Smooth muscle cell (in vitro differentiated cells): ENCODE data around the gene ATF7IP. TPM values are rescaled to one million over a fixed set of nuclear protein-coding genes. Genes with fewer than 3 reads are reported as not detected.

Experiments
- DNase-seq: peaks from one replicate; lab custom pipeline; 2025; ENCODE audit not compliant: unreplicated experiment; lab: John Stamatoyannopoulos, UW
- H2AFZ ChIP-seq: fragments of 200-600 bp; sonication (generic); 2 replicates; pipeline ENCODE4 v1.6.0; 2016; ENCODE audit warnings: antibody characterized with exemption, low read depth, mild to moderate bottlenecking
- H3F3A ChIP-seq: fragments of 200-600 bp; sonication (generic); 2 replicates; pipeline ENCODE4 v1.6.0; 2017; ENCODE audit warnings: antibody characterized with exemption, low read depth
- H3K27ac ChIP-seq: fragments of 200-600 bp; sonication (generic); 2 replicates; pipeline ENCODE4 v1.5.1; 2016; ENCODE audit warnings: low read depth, mild to moderate bottlenecking
- H3K27me3 ChIP-seq: fragments of 200-600 bp; sonication (generic); 2 replicates; pipeline ENCODE4 v1.6.1; 2016; ENCODE audit warnings: low read depth, mild to moderate bottlenecking
- H3K36me3 ChIP-seq: fragments of 200-600 bp; sonication (generic); 2 replicates; pipeline ENCODE4 v1.5.1; 2016; ENCODE audit warnings: low read depth
- H3K4me1 ChIP-seq: fragments of 200-600 bp; sonication (generic); 2 replicates; pipeline ENCODE4 v1.5.1; 2016; ENCODE audit warnings: low read depth
- H3K4me2 ChIP-seq: fragments of 200-600 bp; sonication (generic); 2 replicates; pipeline ENCODE4 v1.6.0; 2016; ENCODE audit warnings: mild to moderate bottlenecking
- H3K4me3 ChIP-seq: fragments of 200-600 bp; sonication (generic); 2 replicates; pipeline ENCODE4 v1.5.1; 2016; ENCODE audit warnings: mild to moderate bottlenecking
- H3K79me2 ChIP-seq: fragments of 200-600 bp; sonication (generic); 2 replicates; pipeline ENCODE4 v1.6.0; 2016; ENCODE audit warnings: low read depth, mild to moderate bottlenecking
- H3K9ac ChIP-seq: fragments of 200-600 bp; sonication (generic); 2 replicates; pipeline ENCODE4 v1.6.0; 2016; ENCODE audit warnings: low read depth
- H3K9me3 ChIP-seq: fragments of 200-600 bp; sonication (generic); replicated peaks from 2 replicates; pipeline ENCODE4 v1.5.1; 2016; ENCODE audit warnings: low read depth
- H4K20me1 ChIP-seq: fragments of 200-600 bp; sonication (generic); 2 replicates; pipeline ENCODE4 v1.6.0; 2016; ENCODE audit warnings: low read depth
- WGBS: methylation state at CpG from one replicate; pipeline ENCODE4 v1.1.7; 2016; ENCODE audit warnings: low lambda C conversion rate; 5-methylcytosine and 5-hydroxymethylcytosine counted together
- polyA plus RNA-seq: library from polyadenylated mRNA; unstranded; fragments of >200 nt; fragmentation: Nextera tagmentation; extraction: Ambion mirVana; gene quantifications from 2 replicates; pipeline ENCODE4 v1.2.1, GENCODE V29; 2016
- total RNA-seq: library from RNA; depleted of rRNA; stranded (reverse); fragments of >200 nt; gene quantifications from 2 replicates; pipeline ENCODE4 v1.2.3, GENCODE V29; 2014
- TF ChIP-seq, protein P1 (sequence below): fragments of 200-600 bp; sonication (generic); IDR thresholded peaks from 2 replicates; pipeline ENCODE4 v1.5.1; 2017; ENCODE audit warnings: borderline replicate concordance, mild to moderate bottlenecking, antibody characterized with exemption; ENCODE audit not compliant: insufficient read depth, poor library complexity, severe bottlenecking

The ATF7IP gene
- total and polyA plus RNA-seq, 2 experiments from 2014 or later: 27.5 to 66.8 TPM

DNA sequence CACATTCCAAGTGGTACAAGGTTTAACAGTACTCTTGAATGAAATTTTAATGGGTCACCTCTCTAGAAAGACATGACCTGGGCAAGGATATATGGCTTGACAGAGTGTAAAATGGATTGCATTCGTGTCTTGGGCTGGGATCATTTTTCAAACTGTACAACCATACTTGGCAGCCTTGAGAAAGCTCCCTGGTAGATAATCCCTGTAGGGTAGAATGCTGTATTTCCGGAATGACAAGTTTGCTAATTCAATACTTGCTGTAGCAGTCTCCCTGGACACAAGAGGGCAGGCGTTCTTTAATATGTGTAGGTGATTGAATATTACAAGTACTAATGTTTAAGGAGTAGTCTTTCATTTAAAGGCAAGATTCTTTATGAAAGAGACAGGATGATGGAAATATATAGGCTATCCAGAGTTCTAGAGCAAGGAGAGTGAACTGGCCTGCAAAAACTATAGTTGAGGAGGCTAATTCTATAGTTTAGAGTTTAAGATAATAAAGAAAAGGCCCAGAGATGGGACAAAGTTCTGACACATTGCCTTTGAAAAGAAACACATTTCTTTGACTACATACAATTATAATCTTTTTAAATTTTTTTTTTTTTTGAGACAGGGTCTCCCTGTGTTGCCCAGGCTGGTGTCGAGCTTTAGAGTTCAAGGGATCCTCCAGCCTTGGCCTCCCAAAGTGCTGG is 148.8 kb downstream of the ATF7IP start:
- 49% methylated on average over 4 of the region's 4 CpGs for WGBS

DNA sequence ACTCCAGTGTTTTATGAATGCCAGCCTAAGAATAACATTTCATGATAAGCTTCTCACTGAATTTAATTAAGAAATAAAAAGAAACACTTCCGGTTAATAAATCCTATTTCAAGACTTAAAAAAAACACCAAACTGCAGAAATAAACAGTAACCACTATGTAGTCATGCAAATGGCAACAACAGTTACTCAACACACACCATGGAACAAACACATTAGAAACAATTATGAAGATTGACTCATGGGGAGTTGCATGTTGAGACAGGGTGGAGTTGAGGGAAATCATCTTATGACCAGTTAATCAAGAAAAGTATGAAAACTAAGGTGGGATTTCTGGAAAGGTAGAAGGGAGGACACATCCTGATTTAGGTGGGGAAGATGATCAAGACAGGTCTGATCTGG is 149.5 kb downstream of the ATF7IP start:
- WGBS: 84% methylated on average over 1 of the region's 1 CpG
- no peak overlapping the region for H3K4me3 ChIP-seq

More for the DNA sequence above, 148.8 kb downstream of the ATF7IP start:
- H3K27me3 ChIP-seq: no peaks in the 10 kb centered on the region
- no peak for DNase-seq
- TF ChIP-seq, protein P1, sequence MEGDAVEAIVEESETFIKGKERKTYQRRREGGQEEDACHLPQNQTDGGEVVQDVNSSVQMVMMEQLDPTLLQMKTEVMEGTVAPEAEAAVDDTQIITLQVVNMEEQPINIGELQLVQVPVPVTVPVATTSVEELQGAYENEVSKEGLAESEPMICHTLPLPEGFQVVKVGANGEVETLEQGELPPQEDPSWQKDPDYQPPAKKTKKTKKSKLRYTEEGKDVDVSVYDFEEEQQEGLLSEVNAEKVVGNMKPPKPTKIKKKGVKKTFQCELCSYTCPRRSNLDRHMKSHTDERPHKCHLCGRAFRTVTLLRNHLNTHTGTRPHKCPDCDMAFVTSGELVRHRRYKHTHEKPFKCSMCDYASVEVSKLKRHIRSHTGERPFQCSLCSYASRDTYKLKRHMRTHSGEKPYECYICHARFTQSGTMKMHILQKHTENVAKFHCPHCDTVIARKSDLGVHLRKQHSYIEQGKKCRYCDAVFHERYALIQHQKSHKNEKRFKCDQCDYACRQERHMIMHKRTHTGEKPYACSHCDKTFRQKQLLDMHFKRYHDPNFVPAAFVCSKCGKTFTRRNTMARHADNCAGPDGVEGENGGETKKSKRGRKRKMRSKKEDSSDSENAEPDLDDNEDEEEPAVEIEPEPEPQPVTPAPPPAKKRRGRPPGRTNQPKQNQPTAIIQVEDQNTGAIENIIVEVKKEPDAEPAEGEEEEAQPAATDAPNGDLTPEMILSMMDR: peak; percentile 39
- H4K20me1 ChIP-seq: no peaks in the 10 kb centered on the region
- H3K79me2 ChIP-seq: no peaks in the 10 kb centered on the region
- no peaks in the 10 kb centered on the region for H3K9me3 ChIP-seq
- H3F3A ChIP-seq: no peaks in the 10 kb centered on the region
- peak overlapping the region; percentile 77 for H3K27ac ChIP-seq
- H2AFZ ChIP-seq: no peak overlapping the region
- no peak overlapping the region for H3K4me3 ChIP-seq
- no peaks in the 10 kb centered on the region for H3K4me1 ChIP-seq
- no peak overlapping the region for H3K4me2 ChIP-seq
- no peaks in the 10 kb centered on the region for H3K36me3 ChIP-seq
- peak overlapping the region; percentile 47 for H3K9ac ChIP-seq

DNA sequence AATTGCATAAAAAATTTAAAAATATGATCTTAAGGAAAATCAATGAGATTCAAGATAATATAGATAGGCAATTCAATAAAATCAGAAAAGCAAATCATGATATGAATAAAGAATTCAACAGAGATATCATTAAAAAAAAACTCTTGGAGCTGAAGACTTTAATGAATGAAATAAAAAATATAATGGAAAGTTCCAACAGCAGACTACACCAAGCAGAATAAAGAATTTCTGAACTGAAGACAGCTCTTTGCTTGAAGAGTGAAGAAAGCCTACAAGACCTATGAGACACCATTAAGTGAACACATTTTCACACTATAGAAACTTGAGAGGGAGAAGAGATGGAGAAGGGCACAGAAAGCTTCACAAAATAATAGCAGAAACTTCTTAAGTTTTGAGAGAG is 156.3 kb downstream of the ATF7IP start:
- no peaks in the 10 kb centered on the region for H4K20me1 ChIP-seq
- no peak overlapping the region for H2AFZ ChIP-seq
- no peaks in the 10 kb centered on the region for H3K4me1 ChIP-seq
- peaks cover 24% of the 10 kb centered on the region for H3K9me3 ChIP-seq
- no peaks in the 10 kb centered on the region for H3K27me3 ChIP-seq
- DNase-seq: no peak
- no peak overlapping the region for H3K9ac ChIP-seq
- peaks cover 6% of the 10 kb centered on the region for H3K36me3 ChIP-seq
- no peak overlapping the region for H3K4me2 ChIP-seq
- TF ChIP-seq, protein P1: no peak
- no peaks in the 10 kb centered on the region for H3K79me2 ChIP-seq
- H3K27ac ChIP-seq: no peak overlapping the region
- H3F3A ChIP-seq: no peaks in the 10 kb centered on the region
- H3K4me3 ChIP-seq: no peak overlapping the region

More for the DNA sequence above, 149.5 kb downstream of the ATF7IP start:
- Histone ChIP-seq H3K27ac (peak overlapping the region; percentile 77), H3K79me2 (no peaks in the 10 kb centered on the region), H3K36me3 (no peaks in the 10 kb centered on the region), H2AFZ (no peak overlapping the region), H3K27me3 (no peaks in the 10 kb centered on the region), H3K9ac (peak overlapping the region; percentile 47), H3K4me1 (no peaks in the 10 kb centered on the region), H3F3A (no peaks in the 10 kb centered on the region), H3K4me2 (no peak overlapping the region), H4K20me1 (no peaks in the 10 kb centered on the region), H3K9me3 (no peaks in the 10 kb centered on the region)
- DNase-seq: no peak
- TF ChIP-seq, protein P1: no peak

DNA sequence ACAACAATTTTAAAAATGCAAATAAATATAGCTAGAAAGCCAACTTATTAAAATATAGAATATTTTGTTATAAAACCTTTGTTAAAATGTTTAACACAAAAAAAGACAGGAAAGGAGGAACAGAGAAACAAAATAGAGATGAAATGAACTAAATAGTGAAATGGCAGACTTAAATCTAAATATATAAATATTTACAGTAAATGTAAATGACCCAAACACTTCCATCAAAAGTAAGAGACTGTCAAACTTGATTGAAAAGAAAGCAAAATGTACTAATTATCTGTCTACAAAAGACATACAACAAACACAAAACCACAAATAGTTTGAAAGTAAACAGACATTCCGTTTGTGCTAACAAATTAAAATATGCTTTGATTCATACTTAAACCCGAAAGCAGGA is 160.5 kb downstream of the ATF7IP start:
- 98% methylated on average over 2 of the region's 2 CpGs for WGBS

More for the DNA sequence above, 160.5 kb downstream of the ATF7IP start:
- TF ChIP-seq, protein P1: no peak
- no peaks in the 10 kb centered on the region for H3K27me3 ChIP-seq
- peaks cover 24% of the 10 kb centered on the region for H3K9me3 ChIP-seq
- H3K36me3 ChIP-seq: peaks cover 6% of the 10 kb centered on the region
- no peak overlapping the region for H2AFZ ChIP-seq
- no peak overlapping the region for H3K4me3 ChIP-seq
- no peak overlapping the region for H3K9ac ChIP-seq
- DNase-seq: no peak
- H3K79me2 ChIP-seq: no peaks in the 10 kb centered on the region
- no peak overlapping the region for H3K27ac ChIP-seq
- H3K4me1 ChIP-seq: no peaks in the 10 kb centered on the region
- no peak overlapping the region for H3K4me2 ChIP-seq
- no peaks in the 10 kb centered on the region for H3F3A ChIP-seq
- H4K20me1 ChIP-seq: no peaks in the 10 kb centered on the region
